ENCODE data around the gene GRK7.
A peak's percentile ranks its signal among the peaks of the same experiment; 100 is the strongest.
"Not testable (repeated sequence)": the region's sequence is repeated elsewhere in the genome, so short reads cannot be mapped to it uniquely, and the experiment has no call there.

The GRK7 gene

DNA sequence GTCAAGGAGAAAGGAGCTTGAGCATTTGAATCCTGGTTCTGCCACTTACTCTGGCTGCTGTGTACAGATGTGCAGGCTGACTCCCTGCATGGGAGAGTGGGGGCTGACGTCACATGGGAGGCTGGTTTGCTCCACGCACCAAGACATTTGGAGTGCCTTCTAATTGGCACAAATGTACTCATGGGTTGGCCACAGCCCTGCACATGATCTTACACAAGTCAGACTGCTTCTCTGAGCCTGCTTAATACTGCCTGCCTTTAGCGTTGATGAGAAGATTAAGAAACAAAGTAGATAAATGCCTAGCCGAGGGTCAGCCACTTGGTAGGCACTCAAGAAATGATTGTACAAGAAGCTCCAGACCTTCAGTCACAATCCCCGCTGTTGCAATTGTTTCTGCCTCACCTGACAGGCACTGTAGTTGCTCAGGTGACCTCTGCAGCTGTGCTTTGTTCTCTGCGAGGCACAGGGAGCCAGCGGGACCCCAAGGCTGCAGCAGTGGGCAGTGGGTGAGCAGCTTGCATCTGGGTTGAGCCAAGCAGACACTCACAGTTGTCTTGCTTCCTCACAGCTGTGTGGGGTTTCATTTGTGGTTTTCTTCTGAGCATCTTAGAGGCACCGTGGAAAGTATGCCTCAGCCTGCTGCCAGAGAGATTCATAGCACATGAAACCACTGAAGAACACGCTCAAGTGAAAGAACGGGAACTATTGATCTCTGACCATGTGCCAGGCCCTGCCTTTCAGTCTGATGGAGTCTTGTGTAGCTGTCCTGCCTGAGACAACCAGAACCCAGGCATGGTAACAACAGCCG lies 33.1 kb downstream of the GRK7 start:
- DNase-seq: peak in 1 of 14 donors; percentile 27

DNA sequence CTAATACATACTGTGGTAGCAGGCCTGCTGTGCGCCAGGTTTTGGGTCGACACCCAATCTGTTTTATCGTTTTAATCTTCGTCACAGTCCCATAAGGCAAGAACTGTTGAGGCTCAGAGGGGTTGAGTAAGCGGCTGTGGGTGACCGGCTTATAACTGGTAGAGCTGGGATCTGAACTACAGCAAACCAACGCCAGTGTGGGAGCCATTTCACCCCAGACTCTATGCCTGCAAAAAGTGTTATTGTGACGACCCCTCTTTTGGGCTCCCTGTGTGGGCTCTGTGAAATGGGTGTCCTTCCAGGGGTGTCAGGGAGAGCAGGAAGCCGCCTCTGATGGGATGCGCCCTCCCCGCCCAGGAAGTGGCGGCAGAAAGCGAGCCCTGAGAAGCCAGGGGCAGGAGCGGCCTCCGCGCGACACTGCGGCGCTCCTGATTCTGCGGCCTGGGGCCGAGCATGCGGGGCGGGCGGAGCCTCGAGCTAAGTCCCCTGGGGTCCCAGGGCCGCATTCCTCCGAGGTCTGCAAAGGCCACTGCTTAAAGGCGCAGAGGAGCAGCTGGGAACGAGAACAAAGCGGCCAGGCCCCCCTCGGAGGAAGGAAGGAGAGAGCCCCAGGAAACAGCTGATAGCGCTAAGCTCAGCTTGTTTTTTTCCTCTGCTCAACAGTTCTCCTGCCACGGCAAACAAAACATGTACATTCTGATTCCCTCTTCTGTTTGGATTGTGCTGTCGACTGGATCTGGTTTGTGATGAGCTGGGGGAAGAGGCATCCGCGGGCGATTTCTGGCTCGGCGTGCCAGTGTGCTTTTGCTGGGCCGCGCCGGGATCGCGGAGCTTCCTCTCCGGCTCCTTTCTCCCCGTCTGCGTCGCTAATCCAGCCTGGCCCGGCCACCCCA lies 33.9 kb downstream of the GRK7 start:
- peak in 4 of 14 donors; percentile 19 to 47 (median 27) for DNase-seq

DNA sequence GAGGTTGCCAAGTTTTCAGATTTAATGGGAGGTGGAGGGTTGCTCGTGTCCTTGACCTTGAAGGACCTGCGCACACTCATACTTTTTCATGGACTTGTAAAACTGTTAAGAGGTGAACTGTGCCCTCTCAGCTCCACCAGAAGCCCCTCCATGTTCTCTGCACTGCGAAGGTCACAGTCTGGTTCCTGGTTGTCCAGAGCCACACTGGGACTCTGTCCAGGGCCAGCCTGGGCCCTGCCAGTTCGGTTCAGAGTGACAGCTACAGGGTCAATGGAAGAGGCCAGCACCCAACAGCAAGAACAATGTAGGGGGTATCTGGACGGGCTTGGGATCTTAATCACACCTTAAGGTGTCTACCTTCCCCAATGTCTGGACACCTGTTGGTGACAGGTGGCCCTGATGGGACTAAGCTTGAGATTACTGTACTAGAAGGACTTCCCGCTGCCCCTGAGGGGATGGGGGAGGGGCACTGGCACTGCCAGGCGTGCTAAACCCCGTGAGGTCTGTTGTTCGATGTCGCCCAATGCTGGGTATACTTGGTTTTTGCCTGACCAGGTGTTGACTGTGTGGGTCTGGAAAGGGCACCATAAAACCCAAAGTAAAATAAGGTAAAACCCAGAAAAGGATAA lies 34.7 kb downstream of the GRK7 start:
- DNase-seq: no peak

DNA sequence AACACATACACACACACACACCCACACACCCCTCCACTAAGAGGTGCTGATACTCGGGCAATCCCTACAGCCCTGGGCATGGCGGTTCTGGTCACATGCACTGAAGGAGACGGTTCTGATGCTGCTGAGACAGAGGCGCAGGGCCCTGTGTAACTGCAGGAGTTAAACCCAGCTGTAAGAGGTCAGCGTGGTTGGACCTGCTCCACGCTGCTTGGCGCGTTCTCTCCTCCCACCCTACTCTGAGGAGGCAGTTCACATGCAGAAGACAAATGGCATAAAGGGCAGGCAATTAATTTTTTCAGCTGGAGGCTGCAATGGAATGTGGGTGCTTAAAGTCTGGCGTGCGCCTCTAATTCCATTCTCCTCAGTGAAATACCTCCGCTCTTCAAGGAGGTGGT lies 35.2 kb downstream of the GRK7 start:
- DNase-seq: no peak

- DNase-seq: no peak
Measured at GRCh38 chr3:141802316-141803077, 39.3 kb downstream of the GRK7 start.

DNA sequence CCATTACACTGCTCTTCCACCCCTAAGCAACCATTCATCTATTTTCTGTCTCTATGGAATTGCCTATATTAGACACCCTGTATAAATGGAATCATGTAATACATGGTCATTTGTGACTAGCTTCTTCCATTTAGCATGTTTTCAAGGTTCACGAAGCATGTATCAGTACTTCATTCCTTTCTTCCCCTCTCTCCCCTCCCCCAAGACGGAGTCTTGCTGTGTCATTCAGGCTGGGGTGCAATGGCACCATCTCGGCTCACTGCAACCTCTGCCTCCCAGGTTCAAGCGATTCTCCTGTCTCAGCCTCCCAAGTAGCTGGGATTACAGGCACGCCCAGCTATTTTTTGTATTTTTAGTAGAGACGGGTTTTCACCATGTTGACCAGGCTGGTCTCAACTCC lies 40.3 kb downstream of the GRK7 start:
- DNase-seq: not testable (repeated sequence)

DNA sequence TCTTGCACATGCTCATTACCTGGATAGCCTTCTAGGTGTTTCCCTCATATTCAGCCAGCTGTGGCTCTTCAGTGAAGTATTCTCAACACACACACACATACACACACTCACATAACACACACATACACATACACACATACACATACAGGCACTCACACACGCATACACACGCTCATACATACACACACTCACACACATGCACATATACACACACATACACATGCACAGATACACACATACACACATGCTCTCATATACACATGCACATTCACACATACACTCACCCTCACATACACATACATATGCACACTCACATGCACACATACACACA lies 41.2 kb downstream of the GRK7 start:
- DNase-seq: no peak

DNA sequence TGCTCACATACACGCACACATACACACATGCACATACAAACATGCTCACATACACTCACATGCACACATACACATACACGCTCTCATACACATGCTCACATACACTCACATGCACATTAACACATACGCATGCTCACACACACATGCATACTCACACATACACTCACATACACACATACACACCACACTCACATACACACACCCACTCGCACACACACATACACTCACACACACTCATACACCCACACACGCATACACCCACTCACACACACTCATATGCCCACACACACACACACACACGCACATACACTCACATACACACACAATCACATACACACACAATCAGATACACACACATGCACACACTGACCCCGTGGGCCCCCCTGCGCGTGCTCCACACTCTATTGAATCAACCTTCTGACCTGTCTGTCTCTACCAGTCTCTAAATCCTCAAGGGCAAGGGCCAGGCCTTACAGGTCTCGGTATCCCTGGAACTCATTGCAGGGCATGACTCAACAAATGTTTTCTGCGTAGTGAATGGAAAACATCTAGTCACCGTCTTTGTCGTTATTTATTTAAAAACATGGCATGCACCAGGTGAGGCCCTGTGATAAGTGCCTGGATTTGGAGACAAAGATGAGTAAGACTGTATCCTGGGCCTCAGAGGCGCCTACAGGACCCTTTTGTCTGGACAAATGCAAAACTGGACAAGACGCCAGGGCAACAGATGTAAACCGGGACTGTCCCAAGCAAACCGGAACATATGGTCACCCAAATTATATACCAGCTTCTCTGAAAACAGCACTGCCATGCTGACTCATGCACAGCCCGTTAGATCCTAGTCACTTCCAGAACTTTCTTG lies 41.8 kb downstream of the GRK7 start:
- no peak for DNase-seq

DNA sequence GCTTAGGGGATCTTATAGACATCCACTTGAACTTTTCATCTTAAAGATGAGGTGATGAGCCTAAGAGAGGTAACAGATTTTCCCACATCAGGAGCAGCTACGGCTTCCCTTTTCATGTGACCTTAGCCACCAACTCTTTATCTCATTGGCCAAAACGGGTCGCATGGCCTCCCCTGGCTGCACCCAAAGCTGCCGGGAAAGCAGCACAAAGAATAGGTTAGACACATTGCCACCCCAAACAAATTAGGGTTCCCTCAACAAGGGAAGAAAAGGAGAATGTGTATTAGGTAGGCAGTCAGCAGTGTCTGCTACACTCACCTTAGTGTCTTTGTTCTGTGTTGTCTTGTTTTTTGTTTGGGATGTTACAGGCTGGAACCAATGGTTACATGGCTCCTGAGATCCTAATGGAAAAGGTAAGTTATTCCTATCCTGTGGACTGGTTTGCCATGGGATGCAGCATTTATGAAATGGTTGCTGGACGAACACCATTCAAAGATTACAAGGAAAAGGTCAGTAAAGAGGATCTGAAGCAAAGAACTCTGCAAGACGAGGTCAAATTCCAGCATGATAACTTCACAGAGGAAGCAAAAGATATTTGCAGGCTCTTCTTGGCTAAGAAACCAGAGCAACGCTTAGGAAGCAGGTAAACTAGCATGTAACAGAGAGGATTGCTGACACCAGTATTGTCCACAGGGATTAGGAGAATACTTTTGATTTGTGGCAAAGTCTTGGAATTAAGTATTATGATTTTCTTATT lies 44.2 kb downstream of the GRK7 start:
- no peak for DNase-seq

DNA sequence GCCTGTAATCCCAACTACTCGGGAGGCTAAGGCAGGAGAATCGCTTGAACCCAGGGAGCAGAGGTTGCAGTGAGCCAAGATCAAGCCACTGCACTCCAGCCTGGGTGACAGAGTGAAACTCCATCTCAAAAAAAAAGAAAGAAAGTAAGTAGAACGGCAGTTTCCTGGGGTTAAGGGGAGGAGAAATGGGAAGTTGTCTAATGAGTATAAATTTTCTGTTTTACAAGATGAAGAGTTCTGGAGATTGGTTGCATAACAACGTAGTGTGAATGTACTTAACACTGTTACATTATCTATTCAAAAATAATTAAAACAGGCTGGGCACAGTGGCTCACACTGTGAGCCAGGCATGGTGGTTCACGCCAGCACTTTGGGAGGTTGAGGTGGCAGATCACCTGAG lies 45.4 kb downstream of the GRK7 start:
- DNase-seq: no peak

GRCh38 chr3:141810161-141810560 lies 47.0 kb downstream of the GRK7 start:
- no peak for DNase-seq

DNA sequence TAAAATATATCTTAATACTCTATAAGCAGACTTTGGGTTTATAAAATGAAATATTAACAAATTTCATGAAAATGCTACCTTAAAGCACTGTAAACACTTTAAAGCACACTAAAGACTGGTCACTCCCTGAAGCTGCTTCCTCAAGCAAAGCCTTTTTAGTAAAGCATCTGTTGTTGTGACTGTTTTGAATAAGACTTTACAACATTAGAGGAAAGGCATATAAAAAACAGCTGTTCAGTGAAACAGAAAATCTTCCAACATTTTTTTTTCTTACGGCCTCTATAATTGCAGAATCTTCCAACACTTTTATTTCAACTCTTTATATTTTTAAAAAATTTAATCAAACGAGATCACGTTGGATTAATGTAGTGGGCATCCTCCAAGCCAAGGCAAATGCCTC lies 48.1 kb downstream of the GRK7 start:
- no peak for DNase-seq

GRCh38 chr3:141812084-141812483 lies 48.9 kb downstream of the GRK7 start:
- no peak for DNase-seq

DNA sequence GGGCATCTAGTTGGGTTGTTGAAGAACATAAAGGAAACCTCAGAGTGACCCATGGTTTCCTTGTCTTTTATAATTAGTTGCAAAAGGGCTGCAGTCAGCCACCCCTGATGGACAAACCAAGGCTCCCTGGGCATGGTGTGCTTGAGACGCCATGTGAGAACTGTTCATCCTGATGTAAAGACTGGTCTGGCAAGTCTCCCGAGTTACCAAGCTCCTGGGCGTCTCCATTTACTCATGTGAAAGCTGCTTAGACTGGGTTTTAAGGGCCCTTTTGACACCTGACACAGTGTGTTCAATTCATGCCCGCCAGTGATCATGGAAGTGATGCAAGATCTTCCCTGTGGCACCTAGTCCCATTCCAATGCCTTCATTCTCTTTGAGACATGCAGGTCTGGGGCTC lies 49.4 kb downstream of the GRK7 start:
- no peak for DNase-seq
